Ishikawa (cell line): ENCODE data around the gene ADH1A.

Experiments used
- CEBPB ChIP-seq: IDR thresholded peaks from 2 replicates; pipeline ENCODE4 v1.6.1; 2012
- CREB1 ChIP-seq: IDR thresholded peaks from 2 replicates; pipeline ENCODE4 v1.6.1; 2012; ENCODE audit warnings: low read depth
- EGR1 ChIP-seq: IDR thresholded peaks from 2 replicates; pipeline ENCODE4 v1.6.1; 2012
- EP300 ChIP-seq: IDR thresholded peaks from 2 replicates; pipeline ENCODE4 v1.6.1; 2012; ENCODE audit warnings: borderline replicate concordance
- FOXM1 ChIP-seq: IDR thresholded peaks from 2 replicates; pipeline ENCODE4 v1.6.1; 2012; ENCODE audit warnings: low read depth, borderline replicate concordance
- NFIC ChIP-seq: IDR thresholded peaks from 2 replicates; pipeline ENCODE4 v1.6.1; 2012
- RAD21 ChIP-seq: IDR thresholded peaks from 2 replicates; pipeline ENCODE4 v1.6.1; 2012; ENCODE audit warnings: low read depth
- REST ChIP-seq: IDR thresholded peaks from 2 replicates; pipeline ENCODE4 v1.6.1; 2012; ENCODE audit warnings: low read depth, mild to moderate bottlenecking
- TAF1 ChIP-seq: IDR thresholded peaks from 2 replicates; pipeline ENCODE4 v1.6.1; 2012; ENCODE audit warnings: low read depth, mild to moderate bottlenecking
- TCF12 ChIP-seq: IDR thresholded peaks from 2 replicates; pipeline ENCODE4 v1.6.1; 2012; ENCODE audit warnings: low read depth
- TEAD4 ChIP-seq: IDR thresholded peaks from 2 replicates; pipeline ENCODE4 v1.6.1; 2012
- USF1 ChIP-seq: IDR thresholded peaks from 2 replicates; pipeline ENCODE4 v1.6.1; 2012
- YY1 ChIP-seq: IDR thresholded peaks from 2 replicates; pipeline ENCODE4 v1.6.1; 2012; ENCODE audit warnings: low read depth
- ZBTB7A ChIP-seq: IDR thresholded peaks from 2 replicates; pipeline ENCODE4 v1.6.1; 2012; ENCODE audit warnings: low read depth
- TF ChIP-seq, protein P1 (sequence below): IDR thresholded peaks from 2 replicates; pipeline ENCODE4 v1.6.1; 2012

The ADH1A gene

DNA sequence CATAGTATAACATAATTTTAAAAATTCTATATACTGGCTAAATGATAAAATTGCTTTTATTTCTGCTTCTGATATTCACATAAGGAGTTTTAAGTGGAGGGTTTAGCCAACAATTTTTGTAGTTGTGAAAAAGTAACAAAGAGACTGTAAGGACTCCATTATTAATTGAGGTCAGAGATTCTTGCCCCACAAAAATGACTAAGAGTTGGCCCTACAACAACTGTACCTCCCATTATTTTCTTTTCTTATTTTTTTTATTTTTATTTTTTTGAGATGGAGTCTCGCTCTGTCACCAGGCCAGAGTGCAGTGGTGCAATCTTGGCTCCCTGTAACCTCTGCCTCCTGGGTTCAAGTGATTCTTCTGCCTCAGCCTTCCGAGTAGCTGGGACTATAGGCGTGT is 39.9 kb upstream of the ADH1A start:
- TF ChIP-seq YY1 (no peak), RAD21 (no peak), FOXM1 (no peak), TEAD4 (no peak), ZBTB7A (no peak)
- TF ChIP-seq, protein P1, sequence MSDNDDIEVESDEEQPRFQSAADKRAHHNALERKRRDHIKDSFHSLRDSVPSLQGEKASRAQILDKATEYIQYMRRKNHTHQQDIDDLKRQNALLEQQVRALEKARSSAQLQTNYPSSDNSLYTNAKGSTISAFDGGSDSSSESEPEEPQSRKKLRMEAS: no peak

GRCh38 chr4:99329876-99330275 is 39.1 kb upstream of the ADH1A start:
- TF ChIP-seq CREB1: no peak
- TF ChIP-seq TCF12: no peak
- no peak for TF ChIP-seq FOXM1
- TF ChIP-seq TAF1: no peak
- TF ChIP-seq EGR1: no peak
- no peak for TF ChIP-seq NFIC
- no peak for TF ChIP-seq USF1
- TF ChIP-seq ZBTB7A: no peak
- TF ChIP-seq CEBPB: no peak
- TF ChIP-seq, protein P1: no peak
- no peak for TF ChIP-seq YY1
- no peak for TF ChIP-seq REST
- no peak for TF ChIP-seq EP300
- TF ChIP-seq RAD21: no peak
- TF ChIP-seq TEAD4: no peak

GRCh38 chr4:99324979-99325378 is 34.2 kb upstream of the ADH1A start:
- no peak for TF ChIP-seq REST
- TF ChIP-seq, protein P1: no peak
- TF ChIP-seq TCF12: no peak
- no peak for TF ChIP-seq YY1
- no peak for TF ChIP-seq USF1
- TF ChIP-seq RAD21: no peak
- no peak for TF ChIP-seq ZBTB7A
- TF ChIP-seq TAF1: no peak
- no peak for TF ChIP-seq NFIC
- TF ChIP-seq EP300: no peak
- TF ChIP-seq CEBPB: no peak
- no peak for TF ChIP-seq TEAD4
- TF ChIP-seq FOXM1: no peak
- TF ChIP-seq CREB1: no peak
- no peak for TF ChIP-seq EGR1

GRCh38 chr4:99324361-99324760 is 33.6 kb upstream of the ADH1A start:
- TF ChIP-seq EP300 (no peak), ZBTB7A (no peak), FOXM1 (no peak), EGR1 (no peak), TEAD4 (no peak), RAD21 (no peak), USF1 (no peak), REST (no peak), YY1 (no peak), CEBPB (no peak), TCF12 (no peak), NFIC (no peak), TAF1 (no peak), CREB1 (no peak)
- TF ChIP-seq, protein P1: no peak
